ENCODE measurements around the gene HOXD12. TPM values are rescaled to one million over a fixed set of nuclear protein-coding genes. Genes with fewer than 3 reads are reported as not detected.

HOXD12 gene
- total RNA-seq, 3 donors from 2014 or later (not counting 1 experiment from before 2014, with no cell fraction given), result not detected

GRCh38 chr2:176137252-176137580, 37.6 kb downstream of the HOXD12 start:
- DNase-seq (no peak), ATAC-seq (no peak)
- Mint-ChIP-seq H3K27me3 (ENCODE audit: low read depth in 2 of 2) (peaks cover 76 to 82% of the 10 kb centered on the region in 2 donors), H3K27ac (no peak overlapping the region), H3K36me3 (peaks cover 43% of the 10 kb centered on the region), H3K4me3 (no peak overlapping the region), H3K9me3 (peaks cover 0 to 8% of the 10 kb centered on the region in 2 donors), H3K4me1 (peaks cover 28 to 35% of the 10 kb centered on the region in 2 donors)
- H3K36me3 ChIP-seq (ENCODE audit: control insufficient read depth, insufficient read depth, low read length), result no peaks in the 10 kb centered on the region
- H3K9me3 ChIP-seq (ENCODE audit: control insufficient read depth, insufficient read depth, low read length), result peaks cover 23% of the 10 kb centered on the region
- no peak for TF ChIP-seq CTCF (IDR thresholded peaks at IDR 0.05)
- peaks cover 36% of the 10 kb centered on the region for H3K4me1 ChIP-seq (ENCODE audit: control insufficient read depth, insufficient read depth, low read length)
- no peak overlapping the region for H3K4me3 ChIP-seq (ENCODE audit: low read length)
- no peak overlapping the region for H3K27ac ChIP-seq (ENCODE audit: low read length)
- 0% methylated on average over 1 of the region's 2 CpGs for WGBS (ENCODE audit: insufficient coverage)
- peaks cover 87% of the 10 kb centered on the region for H3K27me3 ChIP-seq (ENCODE audit: control insufficient read depth, insufficient read depth, low read length)
- intact Hi-C loops (cut with micrococcal nuclease), result no loop called here

GRCh38 chr2:176137906-176138305, 38.3 kb downstream of the HOXD12 start:
- H3K27ac Mint-ChIP-seq, result no peak overlapping the region
- peaks cover 21 to 29% of the 10 kb centered on the region in 2 donors for H3K4me1 Mint-ChIP-seq

GRCh38 chr2:176138526-176138922, 38.9 kb downstream of the HOXD12 start:
- DNase-seq, result no peak
- no peaks in the 10 kb centered on the region for H3K36me3 ChIP-seq (ENCODE audit: control insufficient read depth, insufficient read depth, low read length)
- Mint-ChIP-seq H3K4me1 (peaks cover 21 to 28% of the 10 kb centered on the region in 2 donors), H3K9me3 (peaks cover 2 to 8% of the 10 kb centered on the region in 2 donors), H3K4me3 (peak overlapping the region; percentile 52), H3K27ac (no peak overlapping the region), H3K36me3 (peaks cover 38% of the 10 kb centered on the region), H3K27me3 (ENCODE audit: low read depth in 2 of 2) (peaks cover 74 to 79% of the 10 kb centered on the region in 2 donors)
- H3K27ac ChIP-seq (ENCODE audit: low read length), result no peak overlapping the region
- peaks cover 29% of the 10 kb centered on the region for H3K4me1 ChIP-seq (ENCODE audit: control insufficient read depth, insufficient read depth, low read length)
- no peak overlapping the region for H3K4me3 ChIP-seq (ENCODE audit: low read length)
- intact Hi-C loops (cut with micrococcal nuclease), result no loop called here
- H3K9me3 ChIP-seq (ENCODE audit: control insufficient read depth, insufficient read depth, low read length), result peaks cover 20% of the 10 kb centered on the region
- 11% methylated on average over 14 of the region's 14 CpGs for WGBS (ENCODE audit: insufficient coverage)
- peaks cover 74% of the 10 kb centered on the region for H3K27me3 ChIP-seq (ENCODE audit: control insufficient read depth, insufficient read depth, low read length)
- no peak for TF ChIP-seq CTCF (IDR thresholded peaks at IDR 0.05)
- ATAC-seq, result no peak

More at GRCh38 chr2:176137906-176138305, 38.3 kb downstream of the HOXD12 start:
- Histone ChIP-seq H3K27me3 (ENCODE audit: control insufficient read depth, insufficient read depth, low read length) (peaks cover 80% of the 10 kb centered on the region), H3K4me1 (ENCODE audit: control insufficient read depth, insufficient read depth, low read length) (peaks cover 30% of the 10 kb centered on the region), H3K36me3 (ENCODE audit: control insufficient read depth, insufficient read depth, low read length) (no peaks in the 10 kb centered on the region), H3K9me3 (ENCODE audit: control insufficient read depth, insufficient read depth, low read length) (peaks cover 23% of the 10 kb centered on the region), H3K4me3 (ENCODE audit: low read length) (no peak overlapping the region), H3K27ac (ENCODE audit: low read length) (no peak overlapping the region)
- intact Hi-C loops (cut with micrococcal nuclease), result no loop called here
- no peak for TF ChIP-seq CTCF (IDR thresholded peaks at IDR 0.05)
- Mint-ChIP-seq H3K27me3 (ENCODE audit: low read depth in 2 of 2) (peaks cover 73 to 79% of the 10 kb centered on the region in 2 donors), H3K4me3 (peak overlapping the region; percentile 45), H3K36me3 (peaks cover 38% of the 10 kb centered on the region), H3K9me3 (peaks cover 0 to 8% of the 10 kb centered on the region in 2 donors)
- ATAC-seq (no peak), DNase-seq (no peak)
- 59% methylated on average over 6 of the region's 8 CpGs for WGBS (ENCODE audit: insufficient coverage)
